ENCODE data around the gene DAAM1. TPM values are rescaled to one million over a fixed set of nuclear protein-coding genes. Genes with fewer than 3 reads are reported as not detected.

DAAM1 gene
- total and polyA plus RNA-seq, 7 donors: 5.7 to 37.1 (median 8.9) TPM

DNA sequence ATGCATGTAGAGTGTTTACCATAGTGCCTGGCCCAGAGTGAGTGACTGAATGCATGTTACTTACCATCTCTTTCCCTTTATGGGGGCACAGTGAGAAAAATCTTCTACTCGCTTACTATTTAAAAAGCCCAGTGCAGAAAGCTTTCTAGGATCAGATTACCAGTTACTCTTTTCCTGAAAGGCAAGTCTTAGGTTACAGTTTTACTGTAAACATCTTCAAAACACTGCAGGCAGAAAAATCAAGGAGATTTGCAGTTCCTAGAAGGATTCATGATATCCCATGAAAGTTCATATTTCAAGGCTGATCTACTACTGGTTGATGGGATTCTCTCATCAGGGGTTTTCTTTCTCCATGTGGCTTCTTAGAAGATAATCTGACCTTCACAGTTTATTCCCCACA, 29.3 kb upstream of the DAAM1 start:
- peaks cover 5% of the 10 kb centered on the region for H3K4me1 ChIP-seq
- H3K27me3 ChIP-seq (ENCODE audit: insufficient read depth in 3 of 3, low read length in 2 of 3): no peaks in the 10 kb centered on the region
- DNase-seq (no peak), ATAC-seq (no peak)
- 14 to 58% (median 45%) methylated on average over 1 of the region's 1 CpG for WGBS, 3 donors
- H3K27ac ChIP-seq: no peak overlapping the region
- no peaks in the 10 kb centered on the region for H3K36me3 ChIP-seq (ENCODE audit: insufficient read depth in 1 of 2, low read depth in 1 of 2)
- no peak overlapping the region for H3K4me3 ChIP-seq
- intact Hi-C loops (cut with DNase I): no loop called here
- TF ChIP-seq, protein P1, sequence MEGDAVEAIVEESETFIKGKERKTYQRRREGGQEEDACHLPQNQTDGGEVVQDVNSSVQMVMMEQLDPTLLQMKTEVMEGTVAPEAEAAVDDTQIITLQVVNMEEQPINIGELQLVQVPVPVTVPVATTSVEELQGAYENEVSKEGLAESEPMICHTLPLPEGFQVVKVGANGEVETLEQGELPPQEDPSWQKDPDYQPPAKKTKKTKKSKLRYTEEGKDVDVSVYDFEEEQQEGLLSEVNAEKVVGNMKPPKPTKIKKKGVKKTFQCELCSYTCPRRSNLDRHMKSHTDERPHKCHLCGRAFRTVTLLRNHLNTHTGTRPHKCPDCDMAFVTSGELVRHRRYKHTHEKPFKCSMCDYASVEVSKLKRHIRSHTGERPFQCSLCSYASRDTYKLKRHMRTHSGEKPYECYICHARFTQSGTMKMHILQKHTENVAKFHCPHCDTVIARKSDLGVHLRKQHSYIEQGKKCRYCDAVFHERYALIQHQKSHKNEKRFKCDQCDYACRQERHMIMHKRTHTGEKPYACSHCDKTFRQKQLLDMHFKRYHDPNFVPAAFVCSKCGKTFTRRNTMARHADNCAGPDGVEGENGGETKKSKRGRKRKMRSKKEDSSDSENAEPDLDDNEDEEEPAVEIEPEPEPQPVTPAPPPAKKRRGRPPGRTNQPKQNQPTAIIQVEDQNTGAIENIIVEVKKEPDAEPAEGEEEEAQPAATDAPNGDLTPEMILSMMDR (IDR thresholded peaks at IDR 0.05): no peak
- H3K9me3 ChIP-seq: no peaks in the 10 kb centered on the region

DNA sequence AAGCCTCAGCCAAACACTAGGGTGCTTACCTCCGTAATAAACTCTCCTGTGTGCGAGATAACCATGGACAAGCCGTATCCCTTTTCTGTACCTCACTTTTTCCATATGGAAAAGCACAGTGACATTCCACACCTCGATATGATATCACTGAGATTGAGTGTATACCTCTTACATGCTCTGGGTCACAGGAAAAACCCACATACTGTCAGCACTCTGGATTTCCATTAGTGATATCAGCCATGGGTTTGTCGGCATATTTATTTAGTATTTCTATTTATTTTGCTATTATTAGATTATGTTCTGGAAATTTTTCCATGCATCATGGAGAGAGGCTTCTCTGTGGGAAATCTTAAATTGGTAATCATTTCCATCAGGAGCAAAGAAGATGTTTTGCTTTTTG, 28.0 kb upstream of the DAAM1 start:
- 75 to 80% (median 79%) methylated on average over 5 of the region's 5 CpGs for WGBS, 3 donors
- H3K27me3 ChIP-seq (ENCODE audit: insufficient read depth in 3 of 3, low read length in 2 of 3): no peaks in the 10 kb centered on the region
- H3K9me3 ChIP-seq: no peaks in the 10 kb centered on the region
- intact Hi-C loops (cut with DNase I): no loop called here
- no peak for ATAC-seq
- H3K27ac ChIP-seq: no peak overlapping the region
- no peaks in the 10 kb centered on the region for H3K36me3 ChIP-seq (ENCODE audit: insufficient read depth in 1 of 2, low read depth in 1 of 2)
- TF ChIP-seq, protein P1 (IDR thresholded peaks at IDR 0.05): no peak
- DNase-seq: no peak
- H3K4me1 ChIP-seq: peaks cover 5% of the 10 kb centered on the region
- H3K4me3 ChIP-seq: no peak overlapping the region

DNA sequence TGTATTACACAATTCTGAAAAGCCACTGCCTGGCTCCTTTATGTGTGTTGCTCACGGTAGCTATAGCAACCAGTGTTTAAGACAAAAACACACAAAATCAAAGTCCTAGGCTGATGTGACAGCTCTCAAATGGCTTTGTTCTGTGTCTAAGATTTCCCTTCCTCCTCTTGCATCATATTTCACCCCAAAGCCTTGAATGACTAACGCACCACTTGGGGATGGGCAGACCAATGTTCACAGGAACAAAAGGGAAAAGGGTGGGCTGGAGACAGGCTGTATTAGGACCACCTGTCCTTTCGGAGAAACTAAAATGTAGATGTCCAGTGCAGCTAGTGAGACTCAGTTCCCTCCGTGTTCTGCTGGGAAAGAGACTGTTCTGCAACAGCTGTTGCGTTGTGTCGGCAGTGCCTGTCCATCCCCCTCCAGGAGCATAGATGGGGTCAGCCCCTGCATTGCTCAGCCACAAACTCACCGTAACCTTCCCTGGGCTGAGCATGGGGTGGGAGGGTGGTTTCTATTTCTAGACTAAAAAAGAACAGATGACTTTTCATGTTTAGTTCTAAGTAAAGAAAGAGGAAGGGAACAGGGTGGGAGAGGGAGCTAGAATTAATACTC, 26.8 kb upstream of the DAAM1 start:
- peak in 1 of 2 donors; percentile 45 for DNase-seq
- TF ChIP-seq, protein P1 (IDR thresholded peaks at IDR 0.05): no peak
- H3K27me3 ChIP-seq (ENCODE audit: insufficient read depth in 3 of 3, low read length in 2 of 3): no peaks in the 10 kb centered on the region
- H3K9me3 ChIP-seq: no peaks in the 10 kb centered on the region
- H3K4me3 ChIP-seq: no peak overlapping the region
- 27 to 36% (median 29%) methylated on average over 7 of the region's 7 CpGs for WGBS, 3 donors
- intact Hi-C loops (cut with DNase I): no loop called here
- H3K4me1 ChIP-seq: peaks cover 5% of the 10 kb centered on the region
- no peak overlapping the region for H3K27ac ChIP-seq
- peak in 2 of 4 donors; percentile 53 to 57 for ATAC-seq
- no peaks in the 10 kb centered on the region for H3K36me3 ChIP-seq (ENCODE audit: insufficient read depth in 1 of 2, low read depth in 1 of 2)

DNA sequence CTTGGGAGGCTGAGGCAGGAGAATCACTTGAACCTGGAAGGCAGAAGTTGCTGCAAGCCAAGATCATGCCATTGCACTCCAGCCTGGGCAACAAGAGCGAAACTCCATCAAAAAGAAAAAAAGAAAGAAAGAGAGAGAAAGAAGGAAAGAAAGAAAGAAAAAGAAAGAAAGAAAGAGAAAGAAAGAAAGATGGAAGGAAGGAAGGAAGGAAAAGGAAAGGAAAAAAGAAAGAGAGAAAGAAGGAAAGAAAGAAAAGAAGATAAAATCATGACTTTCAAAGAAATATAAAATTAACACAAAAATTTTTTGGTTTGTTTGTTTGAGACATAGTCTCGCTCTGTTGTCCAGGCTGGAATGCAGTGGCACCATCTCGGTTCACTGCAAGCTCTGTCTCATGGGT, 22.2 kb upstream of the DAAM1 start:
- Histone ChIP-seq H3K36me3 (ENCODE audit: insufficient read depth in 1 of 2, low read depth in 1 of 2) (no peaks in the 10 kb centered on the region), H3K9me3 (no peaks in the 10 kb centered on the region), H3K4me3 (no peak overlapping the region), H3K27ac (no peak overlapping the region), H3K4me1 (peaks cover 5% of the 10 kb centered on the region), H3K27me3 (ENCODE audit: insufficient read depth in 3 of 3, low read length in 2 of 3) (no peaks in the 10 kb centered on the region)
- DNase-seq (no peak), ATAC-seq (no peak)
- 93 to 98% (median 93%) methylated on average over 3 of the region's 3 CpGs for WGBS, 3 donors
- intact Hi-C loops (cut with DNase I): no loop called here
- TF ChIP-seq, protein P1 (IDR thresholded peaks at IDR 0.05): no peak

DNA sequence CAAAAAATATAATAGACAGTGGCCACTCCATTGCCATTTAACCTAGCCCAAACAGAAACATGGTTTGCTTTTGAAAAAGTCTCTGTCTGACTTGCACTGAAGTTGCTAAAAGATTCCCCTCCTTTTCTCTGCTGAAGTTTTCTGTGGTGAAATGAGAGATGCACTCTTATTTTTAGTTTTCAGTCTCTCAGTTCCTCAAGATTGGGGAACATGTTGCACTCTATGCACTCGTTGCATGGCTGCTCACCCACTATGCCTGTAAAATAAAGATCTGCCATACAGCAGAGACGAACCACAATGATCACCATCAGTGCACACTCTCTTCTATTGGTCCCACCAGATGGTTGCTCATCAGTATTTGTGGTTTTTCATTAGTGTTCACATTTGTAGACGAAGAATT, 13.1 kb upstream of the DAAM1 start:
- no peaks in the 10 kb centered on the region for H3K27me3 ChIP-seq (ENCODE audit: insufficient read depth in 3 of 3, low read length in 2 of 3)
- intact Hi-C loops (cut with DNase I): no loop called here
- H3K27ac ChIP-seq: no peak overlapping the region
- TF ChIP-seq, protein P1 (IDR thresholded peaks at IDR 0.05): no peak
- ATAC-seq (no peak), DNase-seq (no peak)
- no peak overlapping the region for H3K4me3 ChIP-seq
- no peaks in the 10 kb centered on the region for H3K4me1 ChIP-seq
- H3K36me3 ChIP-seq (ENCODE audit: insufficient read depth in 1 of 2, low read depth in 1 of 2): no peaks in the 10 kb centered on the region
- 76 to 82% (median 78%) methylated on average over 3 of the region's 3 CpGs for WGBS, 3 donors
- H3K9me3 ChIP-seq: no peaks in the 10 kb centered on the region
